SK-N-SH (cell line): ENCODE data around the gene CGB7.
A peak's percentile ranks its signal among the peaks of the same experiment; 100 is the strongest.

Experiments used
- EP300 ChIP-seq, 2 experiments: IDR thresholded peaks; 2 replicates each; pipeline versions ENCODE4 v1.4.0 to v1.6.1; 2012; ENCODE audit warnings: borderline replicate concordance in 1 of 2, low read depth in 1 of 2, low read length in 1 of 2
- JUND ChIP-seq: IDR thresholded peaks from 2 replicates; pipeline ENCODE4 v1.4.0; 2012
- POLR2AphosphoS5 ChIP-seq: IDR thresholded peaks from 2 replicates; pipeline ENCODE4 v1.6.1; 2012; ENCODE audit warnings: low read depth, low read length
- RAD21 ChIP-seq: IDR thresholded peaks from 2 replicates; pipeline ENCODE4 v1.6.1; 2012; ENCODE audit warnings: mild to moderate bottlenecking, low read length
- RXRA ChIP-seq: IDR thresholded peaks from 2 replicates; pipeline ENCODE4 v1.4.0; 2012; ENCODE audit warnings: low read depth, mild to moderate bottlenecking, borderline replicate concordance
- TAF1 ChIP-seq: IDR thresholded peaks from 2 replicates; pipeline ENCODE4 v1.6.1; 2012; ENCODE audit warnings: low read depth, mild to moderate bottlenecking, low read length, moderate library complexity, borderline replicate concordance
- TF ChIP-seq, protein P1 (sequence below): fragments of 200-600 bp; sonication (generic); IDR thresholded peaks from 2 replicates; pipeline ENCODE4 v1.6.1; 2017; ENCODE audit warnings: antibody characterized with exemption, mild to moderate bottlenecking, moderate library complexity
- TF ChIP-seq, protein P2 (sequence below): IDR thresholded peaks from 2 replicates; pipeline ENCODE4 v1.4.0; 2012; ENCODE audit warnings: low read depth
- TF ChIP-seq, protein P3 (sequence below): IDR thresholded peaks from 2 replicates; pipeline ENCODE4 v1.4.0; 2012; ENCODE audit warnings: low read depth, borderline replicate concordance

DNA sequence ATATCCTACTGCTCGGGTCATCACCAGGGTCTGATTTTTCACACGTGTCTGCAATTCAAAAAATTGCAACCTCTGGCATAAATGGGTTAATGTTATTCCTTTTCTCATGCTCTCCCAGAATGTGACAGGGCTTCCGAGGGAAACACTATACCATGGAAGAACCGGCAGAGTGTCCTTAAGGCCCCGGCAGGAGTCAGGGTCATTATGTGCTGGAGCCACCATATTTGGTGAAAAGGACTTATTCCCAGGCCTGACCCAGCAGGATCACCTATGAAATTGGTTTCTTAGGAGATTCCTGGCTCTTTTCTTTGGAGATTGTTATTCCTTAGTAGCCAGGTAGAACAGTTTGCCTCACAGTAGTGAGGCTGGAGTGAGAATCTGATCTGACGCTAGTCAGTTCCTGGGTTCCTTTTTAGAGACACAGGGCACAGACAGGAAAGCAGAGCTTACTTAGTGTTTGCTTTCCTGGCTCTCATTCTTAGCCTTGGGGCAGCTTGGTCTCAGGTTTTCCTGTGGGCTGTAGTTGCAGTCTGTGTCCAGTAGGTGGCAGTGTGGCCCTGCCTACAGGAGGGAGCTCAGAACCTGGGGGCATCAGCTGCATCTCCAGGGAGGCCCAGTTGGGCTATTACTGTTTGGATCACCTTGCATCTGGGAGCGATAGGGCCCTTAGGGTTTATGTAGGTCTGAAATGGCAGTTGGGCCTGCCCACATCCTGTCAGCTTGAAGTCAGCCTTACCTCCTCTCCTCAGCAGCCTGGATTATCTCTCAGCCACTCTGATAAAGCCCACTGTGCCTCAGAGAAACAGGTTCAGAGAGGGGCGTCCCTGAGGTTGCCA is 40.1 kb upstream of the CGB7 start:
- no peak for TF ChIP-seq TAF1
- TF ChIP-seq, protein P1, sequence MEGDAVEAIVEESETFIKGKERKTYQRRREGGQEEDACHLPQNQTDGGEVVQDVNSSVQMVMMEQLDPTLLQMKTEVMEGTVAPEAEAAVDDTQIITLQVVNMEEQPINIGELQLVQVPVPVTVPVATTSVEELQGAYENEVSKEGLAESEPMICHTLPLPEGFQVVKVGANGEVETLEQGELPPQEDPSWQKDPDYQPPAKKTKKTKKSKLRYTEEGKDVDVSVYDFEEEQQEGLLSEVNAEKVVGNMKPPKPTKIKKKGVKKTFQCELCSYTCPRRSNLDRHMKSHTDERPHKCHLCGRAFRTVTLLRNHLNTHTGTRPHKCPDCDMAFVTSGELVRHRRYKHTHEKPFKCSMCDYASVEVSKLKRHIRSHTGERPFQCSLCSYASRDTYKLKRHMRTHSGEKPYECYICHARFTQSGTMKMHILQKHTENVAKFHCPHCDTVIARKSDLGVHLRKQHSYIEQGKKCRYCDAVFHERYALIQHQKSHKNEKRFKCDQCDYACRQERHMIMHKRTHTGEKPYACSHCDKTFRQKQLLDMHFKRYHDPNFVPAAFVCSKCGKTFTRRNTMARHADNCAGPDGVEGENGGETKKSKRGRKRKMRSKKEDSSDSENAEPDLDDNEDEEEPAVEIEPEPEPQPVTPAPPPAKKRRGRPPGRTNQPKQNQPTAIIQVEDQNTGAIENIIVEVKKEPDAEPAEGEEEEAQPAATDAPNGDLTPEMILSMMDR, result peak; percentile 99
- TF ChIP-seq RAD21, result peak; percentile 83
- TF ChIP-seq RXRA, result no peak
- TF ChIP-seq, protein P2, sequence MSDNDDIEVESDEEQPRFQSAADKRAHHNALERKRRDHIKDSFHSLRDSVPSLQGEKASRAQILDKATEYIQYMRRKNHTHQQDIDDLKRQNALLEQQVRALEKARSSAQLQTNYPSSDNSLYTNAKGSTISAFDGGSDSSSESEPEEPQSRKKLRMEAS, result no peak
- TF ChIP-seq JUND, result no peak
- TF ChIP-seq POLR2AphosphoS5, result no peak
- no peak for TF ChIP-seq EP300 (IDR thresholded peaks at IDR 0.05; ENCODE audit: borderline replicate concordance in 1 of 2, low read depth in 1 of 2, low read length in 1 of 2)
- TF ChIP-seq, protein P3, sequence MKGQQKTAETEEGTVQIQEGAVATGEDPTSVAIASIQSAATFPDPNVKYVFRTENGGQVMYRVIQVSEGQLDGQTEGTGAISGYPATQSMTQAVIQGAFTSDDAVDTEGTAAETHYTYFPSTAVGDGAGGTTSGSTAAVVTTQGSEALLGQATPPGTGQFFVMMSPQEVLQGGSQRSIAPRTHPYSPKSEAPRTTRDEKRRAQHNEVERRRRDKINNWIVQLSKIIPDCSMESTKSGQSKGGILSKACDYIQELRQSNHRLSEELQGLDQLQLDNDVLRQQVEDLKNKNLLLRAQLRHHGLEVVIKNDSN, result no peak
